Measurements from ENCODE around the gene CCNG2. TPM values are rescaled to one million over a fixed set of nuclear protein-coding genes. Genes with fewer than 3 reads are reported as not detected.

The CCNG2 gene
- total and polyA plus RNA-seq, 10 of the 15 experiments (the other 5 are each of a cell fraction or from before 2014, with no cell fraction given), result 1.9 to 70.6 (median 5.9) TPM

DNA sequence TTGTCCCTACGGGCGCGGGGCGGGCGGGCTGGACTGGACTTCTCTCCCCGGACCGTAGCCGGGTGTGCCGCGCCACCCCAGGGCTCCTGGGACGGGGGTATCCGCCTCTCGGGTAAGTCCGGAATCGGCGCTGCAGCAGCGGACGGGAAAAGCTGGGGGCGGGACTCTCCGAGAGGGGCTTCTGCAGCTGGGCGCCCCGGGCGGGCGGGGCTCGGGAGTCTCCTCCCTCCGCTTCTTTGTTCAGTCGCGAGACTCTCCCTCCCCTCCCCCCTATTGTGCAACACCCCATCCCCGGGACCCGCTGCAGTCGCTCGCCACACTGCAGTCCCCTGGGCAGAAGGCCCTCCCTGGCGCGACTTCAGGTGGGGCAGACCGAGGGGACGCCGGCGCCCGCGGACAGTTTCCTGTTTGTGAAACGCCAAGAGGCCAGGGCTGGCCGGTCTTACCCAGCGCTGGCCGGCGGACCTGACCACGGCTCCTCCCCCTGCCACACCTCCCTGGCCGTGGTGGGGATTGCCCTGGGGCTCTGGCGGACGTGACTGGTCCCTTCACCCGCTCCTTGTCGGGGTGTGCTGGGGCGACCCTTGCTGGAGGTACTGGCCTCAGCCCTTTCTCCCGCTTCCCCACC, 966 bp downstream of the CCNG2 start:
- ChIA-PET RAD21 (ENCODE audit: unreplicated experiment) (interaction anchor here (0.6 to 5.3 kb wide), 5 partner anchors 30 to 62 kb away, joined by 3 to 54 read pairs (median 10); no protein-coding TSS in a partner anchor), SMC1A (ENCODE audit: uncharacterized antibody, unreplicated experiment) (interaction anchor here (1.2 to 11.8 kb wide), 4 partner anchors 41 to 84 kb away, joined by 5 to 177 read pairs (median 6); no protein-coding TSS in a partner anchor), POLR2A (interaction anchor here (0.6 to 5.6 kb wide), 9 partner anchors 12 to 205 kb away, joined by 3 to 47 read pairs (median 3); partner anchors contain the start of gene CCNI), CTCF (interaction anchor here (0.6 to 9.4 kb wide), 8 partner anchors 16 to 114 kb away, joined by 3 to 68 read pairs (median 4); no protein-coding TSS in a partner anchor)
- ATAC-seq, result peak; percentile 81
- Histone ChIP-seq H3K9ac (ENCODE audit: control insufficient read depth, insufficient read depth, low read length) (peak overlapping the region; percentile 89), H3K4me1 (ENCODE audit: control insufficient read depth, insufficient read depth, low read length) (peaks cover 28% of the 10 kb centered on the region), H3K4me3 (peak overlapping the region; percentile 93), H3K36me3 (ENCODE audit: control insufficient read depth in 2 of 2, insufficient read depth in 2 of 2, low read length in 1 of 2) (peaks cover 0 to 1% of the 10 kb centered on the region in 2 experiments; a peak in 2 of 4 replicates), H4K20me1 (ENCODE audit: control insufficient read depth, insufficient read depth) (no peaks in the 10 kb centered on the region), H3K4me2 (ENCODE audit: control insufficient read depth, insufficient read depth) (peak overlapping the region; percentile 91), H3K27ac (ENCODE audit: control insufficient read depth, insufficient read depth) (peak overlapping the region; percentile 99), H3K9me3 (replicated peaks; ENCODE audit: control insufficient read depth, insufficient read depth, low read length) (no peaks in the 10 kb centered on the region), H2AFZ (ENCODE audit: control insufficient read depth, low read depth, low read length) (peak overlapping the region; percentile 96), H3K27me3 (replicated peaks in 1 of 2; ENCODE audit: control insufficient read depth in 2 of 2, insufficient read depth in 2 of 2, low read length in 1 of 2) (no peaks in the 10 kb centered on the region), H3K79me2 (ENCODE audit: control insufficient read depth, insufficient read depth, low read length) (peaks cover 15% of the 10 kb centered on the region)
- in situ Hi-C loops (cut with MboI), result no loop called here
- no peak for FAIRE-seq
- DNase-seq (ENCODE audit: low read depth, low spot score), result peak; percentile 45
- intact Hi-C loops (cut with micrococcal nuclease; ENCODE audit: unreplicated experiment), result loop anchor here (2.0 to 5.0 kb wide), 5 partner anchors 35 to 206 kb away; no protein-coding TSS in a partner anchor
- WGBS (ENCODE audit: insufficient coverage, insufficient replicate concordance, low lambda C conversion rate, missing lambda C conversion rate), result under 1% methylated on average over 27 of the region's 53 CpGs
- BruUV-seq (replicated peaks), result no TSS peak
- 0 out of 2 replicates have a peak, but pooled peaks have one; percentile 28 for TF ChIP-seq CREM (IDR thresholded peaks at IDR 0.05; ENCODE audit: low read depth)
- TF ChIP-seq MTA3 (IDR thresholded peaks at IDR 0.05; ENCODE audit: borderline replicate concordance, low read length), result no peak
- TF ChIP-seq, protein P1, sequence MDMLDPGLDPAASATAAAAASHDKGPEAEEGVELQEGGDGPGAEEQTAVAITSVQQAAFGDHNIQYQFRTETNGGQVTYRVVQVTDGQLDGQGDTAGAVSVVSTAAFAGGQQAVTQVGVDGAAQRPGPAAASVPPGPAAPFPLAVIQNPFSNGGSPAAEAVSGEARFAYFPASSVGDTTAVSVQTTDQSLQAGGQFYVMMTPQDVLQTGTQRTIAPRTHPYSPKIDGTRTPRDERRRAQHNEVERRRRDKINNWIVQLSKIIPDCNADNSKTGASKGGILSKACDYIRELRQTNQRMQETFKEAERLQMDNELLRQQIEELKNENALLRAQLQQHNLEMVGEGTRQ (IDR thresholded peaks at IDR 0.05; ENCODE audit: borderline replicate concordance, low read depth, low read length), result no peak
- TF ChIP-seq POLR2AphosphoS2 (IDR thresholded peaks at IDR 0.05; ENCODE audit: low read depth, low read length), result peak; percentile 35; the same call in 1 of the 2 replicates
- no peak for TF ChIP-seq ZNF384 (IDR thresholded peaks at IDR 0.05; ENCODE audit: borderline replicate concordance, low read depth, low read length)
- no peak for TF ChIP-seq MYC (IDR thresholded peaks at IDR 0.05; ENCODE audit: insufficient read depth, insufficient read length, insufficient replicate concordance, low read length, severe bottlenecking)
- TF ChIP-seq STAT1 (conservative IDR thresholded peaks at IDR 0.05), result no peak
- TF ChIP-seq NR2F1 (conservative IDR thresholded peaks at IDR 0.05), result peak; percentile 24; the same call in 1 of the 2 replicates
- TF ChIP-seq CHD4 (IDR thresholded peaks at IDR 0.05), result no peak
- no peak for TF ChIP-seq ELK1 (IDR thresholded peaks at IDR 0.05; ENCODE audit: low read depth, low read length)
- no peak; the same call in 1 of the 2 replicates for TF ChIP-seq POLR2AphosphoS5 (IDR thresholded peaks at IDR 0.05; ENCODE audit: low read length)
- TF ChIP-seq RELA (IDR thresholded peaks at IDR 0.05; ENCODE audit: borderline replicate concordance, partially characterized antibody), result peak; percentile 54
- TF ChIP-seq, protein P2, sequence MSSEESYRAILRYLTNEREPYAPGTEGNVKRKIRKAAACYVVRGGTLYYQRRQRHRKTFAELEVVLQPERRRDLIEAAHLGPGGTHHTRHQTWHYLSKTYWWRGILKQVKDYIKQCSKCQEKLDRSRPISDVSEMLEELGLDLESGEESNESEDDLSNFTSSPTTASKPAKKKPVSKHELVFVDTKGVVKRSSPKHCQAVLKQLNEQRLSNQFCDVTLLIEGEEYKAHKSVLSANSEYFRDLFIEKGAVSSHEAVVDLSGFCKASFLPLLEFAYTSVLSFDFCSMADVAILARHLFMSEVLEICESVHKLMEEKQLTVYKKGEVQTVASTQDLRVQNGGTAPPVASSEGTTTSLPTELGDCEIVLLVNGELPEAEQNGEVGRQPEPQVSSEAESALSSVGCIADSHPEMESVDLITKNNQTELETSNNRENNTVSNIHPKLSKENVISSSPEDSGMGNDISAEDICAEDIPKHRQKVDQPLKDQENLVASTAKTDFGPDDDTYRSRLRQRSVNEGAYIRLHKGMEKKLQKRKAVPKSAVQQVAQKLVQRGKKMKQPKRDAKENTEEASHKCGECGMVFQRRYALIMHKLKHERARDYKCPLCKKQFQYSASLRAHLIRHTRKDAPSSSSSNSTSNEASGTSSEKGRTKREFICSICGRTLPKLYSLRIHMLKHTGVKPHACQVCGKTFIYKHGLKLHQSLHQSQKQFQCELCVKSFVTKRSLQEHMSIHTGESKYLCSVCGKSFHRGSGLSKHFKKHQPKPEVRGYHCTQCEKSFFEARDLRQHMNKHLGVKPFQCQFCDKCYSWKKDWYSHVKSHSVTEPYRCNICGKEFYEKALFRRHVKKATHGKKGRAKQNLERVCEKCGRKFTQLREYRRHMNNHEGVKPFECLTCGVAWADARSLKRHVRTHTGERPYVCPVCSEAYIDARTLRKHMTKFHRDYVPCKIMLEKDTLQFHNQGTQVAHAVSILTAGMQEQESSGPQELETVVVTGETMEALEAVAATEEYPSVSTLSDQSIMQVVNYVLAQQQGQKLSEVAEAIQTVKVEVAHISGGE (CRISPR knock-in tag; IDR thresholded peaks at IDR 0.05), result no peak
- peak; percentile 70 for TF ChIP-seq GATAD2B (conservative IDR thresholded peaks at IDR 0.05; ENCODE audit: low read depth)
- TF ChIP-seq NBN (IDR thresholded peaks at IDR 0.05), result peak; percentile 61; the same call in 1 of the 2 replicates
- no peak for TF ChIP-seq BRCA1 (IDR thresholded peaks at IDR 0.05; ENCODE audit: low read depth, low read length)
- TF ChIP-seq ZNF24 (IDR thresholded peaks at IDR 0.05), result 0 out of 2 replicates have a peak, but pooled peaks have one; percentile 24
- TF ChIP-seq ZZZ3 (IDR thresholded peaks at IDR 0.05; ENCODE audit: control insufficient read depth, insufficient read length, low read depth), result no peak
- TF ChIP-seq IKZF2 (IDR thresholded peaks at IDR 0.05), result no peak; a peak in 2 of 4 replicates
- TF ChIP-seq POLR2A (IDR thresholded peaks at IDR 0.05; ENCODE audit: low read depth, low read length), result peak; percentile 46; the same call in 1 of the 2 replicates

Measured in GM12878 (cell line).